Panc1 (cell line): ENCODE data around the gene NEB.

Source experiments
- POLR2AphosphoS5 ChIP-seq: IDR thresholded peaks from 2 replicates; pipeline ENCODE4 v1.6.1; 2012; ENCODE audit warnings: mild to moderate bottlenecking, low read depth, low read length, moderate library complexity
- TF ChIP-seq, protein P1 (sequence below): fragments of 450-650 bp; IDR thresholded peaks from 2 replicates; pipeline ENCODE4 v1.5.1; 2017; ENCODE audit warnings: mild to moderate bottlenecking

DNA sequence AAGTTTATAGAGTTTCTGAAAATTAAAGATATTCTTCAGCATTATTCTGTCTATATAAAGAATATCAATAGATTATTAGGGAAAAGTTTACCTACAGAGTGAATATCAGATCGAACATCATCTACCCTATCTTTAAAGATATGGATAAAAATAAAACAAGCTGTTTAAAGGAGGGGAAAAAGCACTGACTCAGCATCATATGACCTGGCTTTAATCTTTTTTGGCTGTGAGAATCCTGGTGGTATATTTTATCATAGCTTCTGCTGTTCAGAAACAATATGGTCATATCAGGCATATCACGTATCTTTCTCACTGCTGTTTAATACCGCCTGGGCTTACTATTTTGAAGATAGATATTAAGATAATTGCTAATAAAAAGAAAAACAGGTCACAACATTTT lies 80.2 kb downstream of the NEB start:
- TF ChIP-seq POLR2AphosphoS5 = no peak
- TF ChIP-seq, protein P1, sequence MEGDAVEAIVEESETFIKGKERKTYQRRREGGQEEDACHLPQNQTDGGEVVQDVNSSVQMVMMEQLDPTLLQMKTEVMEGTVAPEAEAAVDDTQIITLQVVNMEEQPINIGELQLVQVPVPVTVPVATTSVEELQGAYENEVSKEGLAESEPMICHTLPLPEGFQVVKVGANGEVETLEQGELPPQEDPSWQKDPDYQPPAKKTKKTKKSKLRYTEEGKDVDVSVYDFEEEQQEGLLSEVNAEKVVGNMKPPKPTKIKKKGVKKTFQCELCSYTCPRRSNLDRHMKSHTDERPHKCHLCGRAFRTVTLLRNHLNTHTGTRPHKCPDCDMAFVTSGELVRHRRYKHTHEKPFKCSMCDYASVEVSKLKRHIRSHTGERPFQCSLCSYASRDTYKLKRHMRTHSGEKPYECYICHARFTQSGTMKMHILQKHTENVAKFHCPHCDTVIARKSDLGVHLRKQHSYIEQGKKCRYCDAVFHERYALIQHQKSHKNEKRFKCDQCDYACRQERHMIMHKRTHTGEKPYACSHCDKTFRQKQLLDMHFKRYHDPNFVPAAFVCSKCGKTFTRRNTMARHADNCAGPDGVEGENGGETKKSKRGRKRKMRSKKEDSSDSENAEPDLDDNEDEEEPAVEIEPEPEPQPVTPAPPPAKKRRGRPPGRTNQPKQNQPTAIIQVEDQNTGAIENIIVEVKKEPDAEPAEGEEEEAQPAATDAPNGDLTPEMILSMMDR = no peak
